NCI-H748 (cell line): Measurements from ENCODE around the gene PANK2.
"Not testable (repeated sequence)": the region's sequence is repeated elsewhere in the genome, so short reads cannot be mapped to it uniquely, and the experiment has no call there.

Experiments used
- DNase-seq: peaks from one replicate; lab custom pipeline; 2025; ENCODE audit not compliant: unreplicated experiment; lab: John Stamatoyannopoulos, UW

PANK2 gene

DNA sequence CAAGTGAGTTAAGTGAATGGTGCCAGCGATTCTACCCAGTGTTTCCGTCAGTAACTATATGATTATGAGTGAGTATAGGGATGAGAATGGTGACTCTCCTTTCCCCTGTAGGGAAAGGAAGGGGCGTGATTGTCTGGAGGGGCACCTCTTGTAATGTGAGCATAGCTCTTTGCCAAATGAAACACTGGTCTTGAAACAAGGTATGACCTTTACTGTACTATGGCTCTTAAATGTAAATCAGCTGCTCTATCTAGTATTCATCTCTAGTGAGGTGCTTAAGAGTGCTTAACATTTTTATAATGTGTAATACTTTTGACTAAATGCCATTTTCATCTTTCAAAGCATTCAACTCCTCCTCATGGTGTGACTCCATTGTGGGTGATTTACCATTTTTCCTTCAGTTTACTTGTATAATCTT lies 11.0 kb downstream of the PANK2 start:
- DNase-seq, result no peak

DNA sequence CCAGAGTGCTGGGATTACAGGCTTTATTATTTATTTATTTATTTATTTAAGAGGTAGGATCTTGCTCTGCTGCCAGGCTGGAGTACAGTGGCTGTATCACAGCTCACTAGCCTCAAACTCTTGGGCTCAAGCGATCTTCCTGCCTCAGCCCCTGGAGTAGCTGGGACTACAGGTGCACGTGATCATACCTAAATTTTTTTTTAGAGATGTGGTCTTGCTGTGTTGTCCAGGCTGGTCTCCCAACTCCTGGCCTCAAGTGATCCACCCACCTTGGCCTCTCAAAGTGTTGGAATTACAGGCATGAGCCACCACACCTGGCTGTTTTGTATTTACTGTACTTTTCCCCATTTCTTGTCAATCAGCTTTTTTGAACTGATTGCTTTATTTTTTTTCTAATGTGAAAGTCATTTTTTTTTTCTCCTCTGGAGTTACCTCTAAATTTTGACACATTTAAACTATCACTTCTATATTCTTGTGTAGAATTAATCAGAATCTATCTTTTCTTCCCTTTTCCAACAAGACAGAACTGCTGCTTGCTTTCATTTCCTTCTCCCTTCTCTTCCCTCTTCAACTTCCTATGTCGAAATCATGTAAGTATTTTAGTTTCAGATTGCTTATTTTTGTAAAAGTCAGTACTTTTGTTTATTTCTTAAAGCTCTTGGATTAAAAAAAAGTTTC lies 12.0 kb downstream of the PANK2 start:
- no peak for DNase-seq

DNA sequence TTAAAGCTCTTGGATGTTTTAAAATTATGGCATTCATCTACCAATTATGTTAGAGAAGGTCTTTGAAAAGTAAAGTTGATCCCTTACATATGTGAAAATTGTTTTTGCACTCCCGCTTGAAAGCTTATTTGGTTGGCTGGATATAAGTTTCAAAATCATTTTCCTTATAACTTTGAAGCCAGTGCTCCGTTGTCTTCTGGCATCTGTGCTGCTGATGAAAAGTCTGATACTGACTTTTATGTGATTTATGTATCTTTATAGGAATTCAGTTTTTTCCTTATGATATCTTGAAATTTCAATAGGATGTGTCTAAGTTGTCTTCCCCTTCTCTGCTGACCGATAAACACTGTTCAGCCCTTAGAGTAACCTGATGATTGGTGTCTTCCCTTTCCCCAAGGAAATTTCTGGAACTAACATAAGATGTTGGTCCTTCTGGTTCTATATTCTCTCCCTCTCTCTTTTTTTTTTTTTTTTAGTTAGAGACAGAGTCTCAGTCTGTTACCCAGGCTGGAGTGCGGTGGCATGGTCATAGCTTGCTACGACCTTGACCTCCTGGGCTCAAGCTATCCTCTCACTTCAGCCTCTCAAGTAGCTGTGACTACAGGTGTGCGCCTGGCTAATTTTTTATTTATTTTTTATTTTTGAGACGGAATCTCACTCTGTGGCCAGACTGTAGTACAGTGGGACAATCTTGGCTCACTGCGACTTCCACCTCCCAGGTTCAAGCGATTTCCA lies 12.7 kb downstream of the PANK2 start:
- DNase-seq, result no peak

GRCh38 chr20:3902446-3902845 lies 13.3 kb downstream of the PANK2 start:
- DNase-seq, result no peak

DNA sequence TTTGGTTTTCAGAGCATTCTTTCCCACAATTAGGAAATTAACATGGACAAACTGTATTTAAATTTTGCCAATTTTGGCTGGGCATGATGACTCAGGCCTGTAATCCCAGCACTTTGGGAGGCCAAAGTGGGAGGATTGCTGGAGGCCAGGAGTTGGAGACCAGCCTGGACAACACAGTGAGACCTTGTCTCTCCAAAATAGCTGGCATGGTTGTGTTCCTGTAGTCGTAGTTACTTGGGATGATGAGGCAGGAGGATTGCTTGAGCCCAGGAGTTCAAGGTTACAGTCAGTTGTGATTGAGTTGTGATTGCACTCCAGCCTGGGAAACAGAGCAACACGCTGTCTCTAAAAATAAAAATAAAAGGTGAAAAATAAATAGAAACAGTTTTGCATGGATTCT lies 15.0 kb downstream of the PANK2 start:
- no peak for DNase-seq

GRCh38 chr20:3904857-3905256 lies 15.7 kb downstream of the PANK2 start:
- no peak for DNase-seq

GRCh38 chr20:3906744-3907721 lies 17.8 kb downstream of the PANK2 start:
- DNase-seq, result not testable (repeated sequence)

DNA sequence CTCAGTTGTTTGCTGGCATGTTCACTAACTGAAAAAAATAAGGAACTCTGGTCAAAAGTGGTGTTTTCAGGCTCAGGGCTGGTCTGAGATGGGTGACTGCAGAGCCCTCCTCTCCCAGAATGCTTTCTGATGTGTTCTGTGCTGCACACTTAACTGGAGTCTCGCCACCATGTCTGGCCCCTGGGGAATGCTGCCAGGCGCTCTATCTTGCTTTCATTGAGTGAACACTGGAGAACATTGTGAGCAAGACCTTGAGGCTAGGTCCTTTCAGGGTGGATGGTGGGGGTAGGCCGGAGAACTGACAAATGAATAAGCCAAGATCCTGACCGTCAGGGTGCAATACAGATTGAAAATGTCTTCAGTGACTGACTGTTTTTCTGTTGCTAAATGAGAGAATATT lies 19.5 kb downstream of the PANK2 start:
- no peak for DNase-seq

DNA sequence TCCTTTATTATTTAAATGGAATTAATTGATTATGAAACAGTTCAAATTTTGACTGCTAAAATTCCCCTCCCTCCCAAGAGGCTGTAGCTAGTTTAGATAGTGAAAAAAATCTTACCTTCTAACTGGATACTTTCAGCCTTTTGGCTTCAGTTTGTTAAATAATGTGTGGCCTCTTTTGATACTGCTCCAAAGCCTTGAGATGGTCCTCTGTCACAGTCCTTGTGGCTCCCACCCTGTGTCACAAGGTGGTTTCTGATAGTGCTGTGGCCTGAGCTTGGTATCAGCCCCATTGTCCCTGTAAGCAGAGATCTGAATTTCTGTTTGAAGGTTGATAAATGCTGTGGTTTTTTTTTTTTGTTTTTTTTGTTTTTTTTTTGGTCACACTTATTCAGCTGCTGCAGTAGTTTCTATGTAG lies 20.8 kb downstream of the PANK2 start:
- DNase-seq, result no peak

GRCh38 chr20:3910853-3911252 lies 21.7 kb downstream of the PANK2 start:
- DNase-seq, result no peak

GRCh38 chr20:3911956-3912355 lies 22.8 kb downstream of the PANK2 start:
- peak; percentile 81 for DNase-seq

DNA sequence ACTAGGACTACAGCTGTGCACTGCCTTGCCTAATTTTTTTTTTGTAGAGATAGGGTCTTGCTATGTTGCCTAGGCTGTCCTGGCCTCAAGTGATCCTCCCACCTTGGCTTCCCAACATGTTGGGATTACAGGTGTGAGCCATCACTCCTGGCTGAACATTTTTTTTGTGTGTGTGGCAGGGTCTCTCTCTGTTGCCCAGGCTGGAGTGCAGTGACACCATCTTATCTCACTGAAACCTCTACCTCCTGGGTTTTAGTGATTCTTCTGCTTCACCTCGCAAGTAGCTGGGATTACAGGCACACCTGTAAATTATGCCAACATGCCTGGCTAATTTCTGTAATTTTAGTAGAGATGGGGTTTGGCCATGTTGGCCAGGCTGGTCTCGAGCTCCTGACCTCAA lies 25.3 kb downstream of the PANK2 start:
- no peak for DNase-seq

- DNase-seq, result no peak
Measured at GRCh38 chr20:3915691-3916090, 26.5 kb downstream of the PANK2 start.

DNA sequence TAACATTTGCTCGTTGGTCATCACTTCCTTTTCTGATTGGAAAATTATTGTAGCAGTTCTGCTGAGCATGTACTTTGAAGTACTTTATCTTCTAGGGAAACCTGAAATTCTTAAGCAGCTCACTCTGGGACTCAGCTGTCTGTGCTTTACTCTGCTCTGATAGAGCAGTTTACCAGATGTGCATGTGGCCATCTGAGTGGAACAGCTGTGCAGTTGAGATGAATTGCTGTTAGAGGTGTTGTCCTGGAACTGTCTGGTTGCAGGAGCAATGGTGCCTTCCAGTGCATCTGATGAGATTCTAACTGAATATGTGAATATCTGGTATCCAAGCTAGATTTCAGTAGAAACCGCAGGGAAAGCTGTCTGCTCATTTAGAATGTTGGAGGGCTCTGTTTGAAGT lies 27.2 kb downstream of the PANK2 start:
- no peak for DNase-seq

DNA sequence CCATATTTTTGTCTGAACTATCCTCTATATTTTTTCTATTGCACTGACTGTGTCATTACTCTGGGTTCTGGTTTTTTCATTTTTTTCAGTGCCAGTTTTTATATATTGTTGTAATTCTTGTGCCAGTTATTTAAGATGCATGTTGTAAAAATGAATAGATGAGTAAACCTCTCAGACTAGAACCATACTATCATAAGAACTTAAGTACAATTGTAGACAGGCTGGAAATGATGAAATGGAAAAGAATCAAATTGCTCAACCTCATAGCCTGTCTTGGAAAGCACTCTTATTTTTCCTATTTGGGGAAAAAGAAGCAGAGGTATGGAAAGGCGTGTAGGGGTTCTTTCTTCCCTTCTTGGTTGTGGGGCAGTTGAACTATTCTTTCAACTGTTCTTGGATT lies 30.2 kb downstream of the PANK2 start:
- DNase-seq, result no peak

DNA sequence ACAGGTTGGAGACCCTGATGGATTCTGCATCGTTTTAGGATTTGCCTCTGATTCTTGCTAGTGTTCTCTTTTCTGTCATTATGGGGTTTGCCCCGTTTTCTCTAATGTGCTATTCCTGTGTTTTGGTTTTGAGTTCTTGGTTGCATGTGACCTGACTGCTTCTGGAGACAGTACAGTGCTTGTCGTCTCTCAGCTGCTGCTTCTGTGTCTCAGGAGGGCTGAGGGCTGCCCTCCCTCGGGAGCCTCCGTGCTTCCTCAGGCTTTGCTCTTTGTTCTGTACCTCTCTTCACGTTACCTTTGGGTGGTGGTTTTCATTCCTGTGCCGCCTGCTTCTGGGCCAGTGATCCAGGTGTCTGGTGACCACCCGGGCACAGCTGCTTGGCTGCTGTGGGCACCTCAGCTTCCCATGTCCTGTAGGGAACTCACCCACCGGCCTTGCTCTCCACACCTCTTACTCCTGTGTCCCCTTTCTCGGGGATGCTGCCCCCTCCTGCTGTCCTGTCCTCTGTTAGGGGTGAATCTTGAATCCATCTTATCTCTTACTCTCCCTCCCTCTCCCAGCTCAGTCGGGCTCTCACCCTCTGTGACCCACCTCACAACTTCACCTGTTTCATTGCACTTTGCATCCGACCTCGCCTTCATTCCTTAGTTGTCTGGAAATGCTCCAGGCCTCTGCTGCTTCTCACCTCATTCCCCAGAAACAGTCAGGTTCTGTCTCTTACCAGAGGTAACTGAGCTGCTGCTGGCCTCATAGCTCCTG lies 33.2 kb downstream of the PANK2 start:
- DNase-seq, result no peak

- no peak for DNase-seq
Measured at GRCh38 chr20:3922983-3923339, 33.8 kb downstream of the PANK2 start.

GRCh38 chr20:3923818-3924217 lies 34.6 kb downstream of the PANK2 start:
- DNase-seq, result no peak

- no peak for DNase-seq
Measured at GRCh38 chr20:3924304-3925112, 35.3 kb downstream of the PANK2 start.

GRCh38 chr20:3925113-3925695 lies 36.0 kb downstream of the PANK2 start:
- no peak for DNase-seq
